ENCODE data around the gene FOSL1.
A peak's percentile ranks its signal among the peaks of the same experiment; 100 is the strongest.

FOSL1 gene

GRCh38 chr11:65931773-65932557 is 31.8 kb upstream of the FOSL1 start:
- DNase-seq (ENCODE audit: low read depth): no peak
- H3K4me3 ChIP-seq (ENCODE audit: low read depth, low read length): no peak overlapping the region
- TF ChIP-seq, protein P1, sequence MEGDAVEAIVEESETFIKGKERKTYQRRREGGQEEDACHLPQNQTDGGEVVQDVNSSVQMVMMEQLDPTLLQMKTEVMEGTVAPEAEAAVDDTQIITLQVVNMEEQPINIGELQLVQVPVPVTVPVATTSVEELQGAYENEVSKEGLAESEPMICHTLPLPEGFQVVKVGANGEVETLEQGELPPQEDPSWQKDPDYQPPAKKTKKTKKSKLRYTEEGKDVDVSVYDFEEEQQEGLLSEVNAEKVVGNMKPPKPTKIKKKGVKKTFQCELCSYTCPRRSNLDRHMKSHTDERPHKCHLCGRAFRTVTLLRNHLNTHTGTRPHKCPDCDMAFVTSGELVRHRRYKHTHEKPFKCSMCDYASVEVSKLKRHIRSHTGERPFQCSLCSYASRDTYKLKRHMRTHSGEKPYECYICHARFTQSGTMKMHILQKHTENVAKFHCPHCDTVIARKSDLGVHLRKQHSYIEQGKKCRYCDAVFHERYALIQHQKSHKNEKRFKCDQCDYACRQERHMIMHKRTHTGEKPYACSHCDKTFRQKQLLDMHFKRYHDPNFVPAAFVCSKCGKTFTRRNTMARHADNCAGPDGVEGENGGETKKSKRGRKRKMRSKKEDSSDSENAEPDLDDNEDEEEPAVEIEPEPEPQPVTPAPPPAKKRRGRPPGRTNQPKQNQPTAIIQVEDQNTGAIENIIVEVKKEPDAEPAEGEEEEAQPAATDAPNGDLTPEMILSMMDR (IDR thresholded peaks at IDR 0.05; ENCODE audit: low read depth, low read length, missing control alignments): no peak

DNA sequence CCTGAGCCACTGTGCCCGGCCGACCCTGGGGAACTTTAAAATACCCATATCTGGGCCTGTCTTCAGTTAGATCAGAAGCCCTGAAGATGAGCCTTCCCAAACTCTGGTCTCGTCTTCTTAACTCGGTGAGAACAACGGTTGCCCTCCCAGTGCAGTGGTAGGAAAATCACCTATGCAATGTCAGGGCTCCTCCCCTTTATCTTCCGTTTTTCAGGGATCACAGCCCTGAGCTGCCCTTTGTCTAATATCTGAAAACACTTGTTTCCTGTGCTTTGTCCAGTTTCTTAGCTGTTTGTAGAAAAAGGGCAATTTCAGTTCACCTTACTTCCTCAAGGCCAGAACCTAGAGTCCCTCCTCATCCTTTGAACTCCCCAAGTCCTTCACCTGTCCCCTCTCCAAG is 28.5 kb upstream of the FOSL1 start:
- TF ChIP-seq, protein P1 (IDR thresholded peaks at IDR 0.05; ENCODE audit: low read depth, low read length, missing control alignments): no peak
- no peak for DNase-seq (ENCODE audit: low read depth)
- H3K4me3 ChIP-seq (ENCODE audit: low read depth, low read length): no peak overlapping the region

GRCh38 chr11:65927904-65928397 is 27.8 kb upstream of the FOSL1 start:
- DNase-seq (ENCODE audit: low read depth): peak; percentile 79
- peak overlapping the region; percentile 33 for H3K4me3 ChIP-seq (ENCODE audit: low read depth, low read length)
- TF ChIP-seq, protein P1 (IDR thresholded peaks at IDR 0.05; ENCODE audit: low read depth, low read length, missing control alignments): no peak

DNA sequence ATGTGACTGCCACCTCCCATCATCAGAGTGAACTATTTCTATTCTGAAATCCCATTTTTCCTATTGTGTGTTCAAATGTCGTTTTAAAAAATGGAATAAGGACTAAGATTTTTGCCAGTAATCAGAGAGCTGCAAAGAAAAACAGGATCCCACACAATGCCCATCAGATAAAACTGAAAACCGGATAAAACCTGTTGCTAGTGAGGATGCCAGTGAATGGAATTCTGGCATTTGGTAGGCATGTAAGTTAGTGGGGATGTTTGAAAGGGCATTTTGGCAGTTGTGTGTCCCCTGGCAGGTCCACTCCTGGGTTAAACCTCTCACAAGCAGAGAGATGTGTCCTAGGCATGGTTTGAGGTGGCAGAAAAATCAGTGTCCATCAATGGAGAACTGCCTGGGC is 25.2 kb upstream of the FOSL1 start:
- no peak overlapping the region for H3K4me3 ChIP-seq (ENCODE audit: low read depth, low read length)
- TF ChIP-seq, protein P1 (IDR thresholded peaks at IDR 0.05; ENCODE audit: low read depth, low read length, missing control alignments): no peak
- DNase-seq (ENCODE audit: low read depth): no peak

- DNase-seq (ENCODE audit: low read depth): no peak
- no peak overlapping the region for H3K4me3 ChIP-seq (ENCODE audit: low read depth, low read length)
- TF ChIP-seq, protein P1 (IDR thresholded peaks at IDR 0.05; ENCODE audit: low read depth, low read length, missing control alignments): no peak
These were observed 22.4 kb upstream of the FOSL1 start for GRCh38 chr11:65922565-65922964.

DNA sequence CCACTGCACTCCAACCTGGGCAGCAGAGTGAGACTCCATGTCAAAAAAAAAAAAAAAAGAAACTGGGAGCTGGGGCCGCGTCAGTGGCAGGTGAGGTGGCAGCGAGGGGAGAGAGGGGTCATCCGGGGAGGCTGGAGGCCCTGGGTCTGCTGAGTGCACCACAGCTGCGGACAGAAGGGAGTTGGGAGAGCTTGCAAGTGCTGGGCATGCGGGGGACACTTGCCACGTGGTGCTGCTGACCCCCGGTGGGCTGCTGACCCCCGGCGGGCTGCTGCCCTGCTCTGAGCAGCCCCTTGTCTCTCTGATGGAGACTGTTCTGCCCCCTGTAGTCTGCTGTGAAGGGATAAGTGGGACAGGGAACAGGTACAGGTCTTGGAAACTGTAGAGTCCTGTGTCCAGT is 21.7 kb upstream of the FOSL1 start:
- no peak for DNase-seq (ENCODE audit: low read depth)
- TF ChIP-seq, protein P1 (IDR thresholded peaks at IDR 0.05; ENCODE audit: low read depth, low read length, missing control alignments): no peak
- no peak overlapping the region for H3K4me3 ChIP-seq (ENCODE audit: low read depth, low read length)
